NOMO-1 treated with DMSO at 0.1 percent for 48 hours (cell line): ENCODE results near the gene EPAS1.

Experiments
- DNase-seq: peaks from one replicate; lab custom pipeline; 2025; ENCODE audit not compliant: unreplicated experiment; lab: John Stamatoyannopoulos, UW

Gene EPAS1

DNA sequence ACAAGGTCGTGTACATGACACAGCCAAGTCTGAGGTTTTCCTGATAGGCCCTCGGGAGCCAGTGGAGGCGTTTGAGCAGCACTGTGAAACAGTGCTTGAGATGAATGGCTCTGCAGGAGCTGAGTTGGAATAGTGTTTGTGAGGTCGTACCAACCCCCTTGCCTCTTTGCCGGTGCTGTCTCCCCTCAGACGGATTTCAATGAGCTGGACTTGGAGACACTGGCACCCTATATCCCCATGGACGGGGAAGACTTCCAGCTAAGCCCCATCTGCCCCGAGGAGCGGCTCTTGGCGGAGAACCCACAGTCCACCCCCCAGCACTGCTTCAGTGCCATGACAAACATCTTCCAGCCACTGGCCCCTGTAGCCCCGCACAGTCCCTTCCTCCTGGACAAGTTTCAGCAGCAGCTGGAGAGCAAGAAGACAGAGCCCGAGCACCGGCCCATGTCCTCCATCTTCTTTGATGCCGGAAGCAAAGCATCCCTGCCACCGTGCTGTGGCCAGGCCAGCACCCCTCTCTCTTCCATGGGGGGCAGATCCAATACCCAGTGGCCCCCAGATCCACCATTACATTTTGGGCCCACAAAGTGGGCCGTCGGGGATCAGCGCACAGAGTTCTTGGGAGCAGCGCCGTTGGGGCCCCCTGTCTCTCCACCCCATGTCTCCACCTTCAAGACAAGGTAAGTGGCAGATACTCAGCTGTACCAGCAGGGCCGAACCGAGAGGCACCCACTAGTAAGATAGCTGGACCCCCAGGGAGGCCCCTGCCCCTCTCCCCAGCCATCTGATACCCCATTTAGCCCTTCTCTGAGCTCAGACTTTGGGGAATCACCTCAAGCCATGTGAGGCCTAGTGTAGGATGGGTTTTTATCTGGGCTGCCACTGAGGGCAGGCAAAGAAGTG is 83.1 kb downstream of the EPAS1 start:
- no peak for DNase-seq

DNA sequence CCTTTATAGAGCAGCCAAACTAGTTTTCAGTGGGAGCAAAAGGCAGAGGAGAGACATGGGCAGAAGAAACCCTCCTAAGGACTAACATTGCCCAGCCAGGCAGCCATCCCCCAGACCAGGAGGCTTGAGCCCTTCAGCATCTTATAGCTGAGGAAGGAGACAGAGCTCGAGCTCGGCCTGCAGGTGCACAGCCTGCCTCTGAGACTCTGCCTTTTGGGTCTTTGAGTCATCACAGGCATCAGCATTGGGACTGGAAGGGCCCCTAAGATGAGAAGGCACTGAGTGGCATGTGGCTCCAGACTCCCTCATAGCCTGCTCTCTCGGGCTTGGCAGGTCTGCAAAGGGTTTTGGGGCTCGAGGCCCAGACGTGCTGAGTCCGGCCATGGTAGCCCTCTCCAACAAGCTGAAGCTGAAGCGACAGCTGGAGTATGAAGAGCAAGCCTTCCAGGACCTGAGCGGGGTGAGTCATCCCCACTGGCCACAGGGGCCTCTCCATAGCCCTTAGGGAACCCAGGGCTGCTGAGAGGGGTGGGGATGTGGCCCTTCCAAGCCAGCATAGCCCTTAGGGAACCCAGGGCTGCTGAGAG is 84.1 kb downstream of the EPAS1 start:
- no peak for DNase-seq

DNA sequence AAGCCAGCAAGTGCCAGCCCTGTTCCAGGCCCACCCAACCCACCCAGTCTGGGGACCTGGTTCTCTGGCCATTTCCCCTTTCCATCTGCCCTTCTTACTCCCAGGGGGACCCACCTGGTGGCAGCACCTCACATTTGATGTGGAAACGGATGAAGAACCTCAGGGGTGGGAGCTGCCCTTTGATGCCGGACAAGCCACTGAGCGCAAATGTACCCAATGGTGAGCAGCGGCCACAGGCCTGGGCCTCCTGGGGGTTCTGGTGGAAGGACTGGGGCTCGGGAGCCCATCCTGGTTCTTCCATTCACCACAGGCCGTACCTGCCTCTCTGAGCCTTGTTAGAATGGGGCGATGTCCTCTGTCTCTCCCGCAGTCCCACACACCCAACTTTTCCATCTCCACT is 84.7 kb downstream of the EPAS1 start:
- no peak for DNase-seq

DNA sequence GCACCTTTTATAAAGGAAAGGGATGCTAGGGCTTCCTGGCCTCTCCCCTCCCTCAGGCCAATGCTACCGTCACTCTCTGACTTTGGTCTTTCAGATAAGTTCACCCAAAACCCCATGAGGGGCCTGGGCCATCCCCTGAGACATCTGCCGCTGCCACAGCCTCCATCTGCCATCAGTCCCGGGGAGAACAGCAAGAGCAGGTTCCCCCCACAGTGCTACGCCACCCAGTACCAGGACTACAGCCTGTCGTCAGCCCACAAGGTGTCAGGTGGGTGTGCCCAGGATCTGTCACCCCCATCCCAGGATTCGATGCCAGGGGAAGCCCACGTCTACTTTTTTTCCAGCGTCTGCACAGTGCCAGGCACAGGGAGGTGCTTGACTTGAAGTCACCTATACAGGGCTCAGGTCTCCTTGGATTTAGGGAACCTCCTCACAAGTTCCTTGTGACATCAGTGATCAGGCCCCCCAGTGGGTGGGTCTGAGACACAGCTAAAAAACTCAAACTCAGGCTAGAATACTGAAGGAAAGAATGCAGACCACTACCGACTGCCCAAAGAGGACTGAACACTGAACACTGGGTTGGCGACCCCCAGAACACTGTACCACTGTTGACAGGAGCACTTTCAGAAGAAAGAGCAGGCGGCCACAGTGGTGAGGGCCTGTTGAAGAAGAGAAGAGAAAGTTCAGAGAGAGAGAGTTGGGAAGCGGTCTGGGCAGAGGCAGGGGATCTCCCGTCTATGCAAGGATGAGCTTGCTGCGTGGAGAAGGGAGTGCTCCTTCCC is 85.3 kb downstream of the EPAS1 start:
- no peak for DNase-seq

DNA sequence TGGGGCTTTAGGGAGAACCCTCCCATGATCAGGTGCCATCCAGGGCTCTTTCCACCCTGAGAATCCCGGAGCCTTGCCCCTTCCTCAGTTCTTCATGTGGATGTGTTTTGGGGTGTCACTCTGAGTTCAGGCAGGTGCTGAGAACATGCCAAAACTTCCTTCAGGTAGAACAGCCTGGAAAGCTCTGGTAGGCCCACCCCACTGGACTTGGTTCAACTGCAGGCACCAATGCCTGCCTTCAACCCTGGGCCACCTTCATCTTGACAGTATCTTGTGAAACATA is 85.8 kb downstream of the EPAS1 start:
- DNase-seq = no peak

DNA sequence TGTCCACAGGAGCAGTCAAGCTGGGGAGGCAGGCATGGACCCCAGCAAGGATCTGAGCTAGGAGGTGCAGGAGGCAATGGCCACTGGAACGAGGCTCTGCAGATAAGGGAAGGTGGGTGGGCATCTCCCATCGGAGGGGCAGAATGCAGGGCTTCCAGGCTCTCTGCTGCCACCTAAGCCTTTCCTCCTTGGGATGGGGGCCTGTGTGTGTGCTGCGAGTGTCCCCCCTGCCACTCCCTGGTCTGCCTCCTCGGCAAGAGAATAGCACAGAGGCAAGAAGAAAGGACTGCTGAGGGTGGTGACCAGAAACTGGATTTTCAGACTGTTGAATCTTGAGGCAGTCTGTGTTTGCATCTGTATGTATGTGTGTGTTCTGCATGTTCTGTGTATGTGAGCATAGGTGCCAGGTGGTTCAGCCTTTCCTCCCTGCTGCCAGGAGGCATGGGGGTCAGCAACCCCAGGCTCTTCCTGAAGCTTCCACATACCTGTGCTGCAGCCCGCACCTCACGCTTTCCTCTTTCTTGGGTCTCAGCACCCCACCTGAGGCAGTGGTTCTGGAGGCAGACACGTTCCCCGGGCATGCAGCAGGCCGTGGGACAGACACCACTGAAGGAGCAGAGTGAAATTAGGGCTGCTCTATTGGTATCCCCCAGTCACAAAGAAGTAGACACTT is 86.7 kb downstream of the EPAS1 start:
- no peak for DNase-seq

DNA sequence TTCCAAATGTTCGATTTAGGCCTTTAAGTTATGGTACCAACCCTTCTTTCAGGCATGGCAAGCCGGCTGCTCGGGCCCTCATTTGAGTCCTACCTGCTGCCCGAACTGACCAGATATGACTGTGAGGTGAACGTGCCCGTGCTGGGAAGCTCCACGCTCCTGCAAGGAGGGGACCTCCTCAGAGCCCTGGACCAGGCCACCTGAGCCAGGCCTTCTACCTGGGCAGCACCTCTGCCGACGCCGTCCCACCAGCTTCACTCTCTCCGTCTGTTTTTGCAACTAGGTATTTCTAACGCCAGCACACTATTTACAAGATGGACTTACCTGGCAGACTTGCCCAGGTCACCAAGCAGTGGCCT is 87.2 kb downstream of the EPAS1 start:
- no peak for DNase-seq

DNA sequence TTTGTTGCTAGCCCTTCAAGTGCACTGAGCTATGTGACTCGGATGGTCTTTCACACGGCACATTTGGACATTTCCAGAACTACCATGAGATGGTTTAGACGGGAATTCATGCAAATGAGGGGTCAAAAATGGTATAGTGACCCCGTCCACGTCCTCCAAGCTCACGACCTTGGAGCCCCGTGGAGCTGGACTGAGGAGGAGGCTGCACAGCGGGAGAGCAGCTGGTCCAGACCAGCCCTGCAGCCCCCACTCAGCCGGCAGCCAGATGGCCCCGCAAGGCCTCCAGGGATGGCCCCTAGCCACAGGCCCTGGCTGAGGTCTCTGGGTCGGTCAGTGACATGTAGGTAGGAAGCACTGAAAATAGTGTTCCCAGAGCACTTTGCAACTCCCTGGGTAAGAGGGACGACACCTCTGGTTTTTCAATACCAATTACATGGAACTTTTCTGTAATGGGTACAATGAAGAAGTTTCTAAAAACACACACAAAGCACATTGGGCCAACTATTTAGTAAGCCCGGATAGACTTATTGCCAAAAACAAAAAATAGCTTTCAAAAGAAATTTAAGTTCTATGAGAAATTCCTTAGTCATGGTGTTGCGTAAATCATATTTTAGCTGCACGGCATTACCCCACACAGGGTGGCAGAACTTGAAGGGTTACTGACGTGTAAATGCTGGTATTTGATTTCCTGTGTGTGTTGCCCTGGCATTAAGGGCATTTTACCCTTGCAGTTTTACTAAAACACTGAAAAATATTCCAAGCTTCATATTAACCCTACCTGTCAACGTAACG is 88.8 kb downstream of the EPAS1 start:
- peak; percentile 82 for DNase-seq

DNA sequence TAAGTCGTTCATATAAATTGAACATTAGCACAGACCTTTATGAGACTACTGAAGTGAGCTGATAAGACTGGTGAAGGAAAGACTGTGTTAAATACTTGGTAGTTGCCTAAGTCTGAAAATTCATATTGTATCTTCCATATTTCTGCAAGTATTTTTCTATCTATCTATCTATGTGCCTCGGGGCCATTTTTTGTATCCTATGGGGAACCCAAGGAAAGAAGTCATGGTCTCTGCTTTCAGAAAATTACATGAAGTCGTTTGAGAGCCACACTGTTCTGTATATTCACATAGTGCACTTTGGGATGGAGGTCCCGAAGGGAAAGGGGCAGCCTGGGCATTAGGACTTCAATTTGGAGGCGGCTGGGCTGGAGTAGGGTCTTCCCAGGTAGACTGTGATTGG is 89.6 kb downstream of the EPAS1 start:
- no peak for DNase-seq

DNA sequence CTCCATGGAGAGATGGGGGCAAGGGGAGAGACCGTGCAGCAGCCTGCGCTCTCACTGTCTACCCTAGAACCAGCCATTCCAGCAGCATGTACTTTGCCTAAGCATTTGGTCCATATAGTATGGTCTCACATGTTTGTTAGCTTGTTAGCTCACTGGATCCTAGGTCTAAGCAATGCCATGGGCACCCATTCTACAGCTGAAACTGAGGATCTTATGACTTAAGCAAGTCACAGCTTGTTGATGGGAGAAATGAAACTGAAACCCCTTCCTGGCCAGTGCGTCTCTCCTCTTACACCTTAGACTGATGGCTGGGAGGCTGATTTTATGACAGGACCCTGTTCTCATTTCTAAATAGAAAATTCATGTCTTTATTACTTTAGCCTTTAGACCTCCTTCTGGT is 90.1 kb downstream of the EPAS1 start:
- peak; percentile 10 for DNase-seq

DNA sequence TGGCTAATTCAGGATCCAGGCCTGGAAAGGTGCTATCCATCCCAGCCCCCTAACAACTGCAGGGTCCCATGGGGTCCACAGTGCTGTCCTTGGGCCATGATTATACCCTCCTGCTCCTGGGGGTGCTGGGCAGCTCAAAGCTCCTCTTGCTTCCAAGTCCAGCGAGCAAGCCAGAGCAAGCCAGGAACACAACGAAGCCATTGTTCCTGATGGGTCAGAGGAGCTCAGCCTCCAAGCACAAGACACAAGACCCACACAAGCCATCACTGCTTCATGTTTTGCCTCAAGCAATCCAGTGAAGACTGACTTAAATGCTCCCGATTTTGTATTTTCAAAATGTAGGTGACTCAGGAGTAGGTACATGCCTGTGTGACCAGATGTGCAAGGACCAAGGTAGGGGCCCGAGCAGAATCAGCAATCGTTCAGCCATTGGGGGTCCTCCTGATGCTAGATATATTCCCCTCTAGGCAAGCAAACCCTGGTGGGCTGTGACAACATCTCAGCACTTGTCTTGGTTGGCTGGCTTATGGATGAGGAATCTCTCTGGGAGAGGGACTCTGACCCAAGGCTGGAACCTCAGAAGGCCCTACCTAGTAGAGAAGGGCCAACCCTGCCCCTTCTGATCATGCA is 90.8 kb downstream of the EPAS1 start:
- no peak for DNase-seq

DNA sequence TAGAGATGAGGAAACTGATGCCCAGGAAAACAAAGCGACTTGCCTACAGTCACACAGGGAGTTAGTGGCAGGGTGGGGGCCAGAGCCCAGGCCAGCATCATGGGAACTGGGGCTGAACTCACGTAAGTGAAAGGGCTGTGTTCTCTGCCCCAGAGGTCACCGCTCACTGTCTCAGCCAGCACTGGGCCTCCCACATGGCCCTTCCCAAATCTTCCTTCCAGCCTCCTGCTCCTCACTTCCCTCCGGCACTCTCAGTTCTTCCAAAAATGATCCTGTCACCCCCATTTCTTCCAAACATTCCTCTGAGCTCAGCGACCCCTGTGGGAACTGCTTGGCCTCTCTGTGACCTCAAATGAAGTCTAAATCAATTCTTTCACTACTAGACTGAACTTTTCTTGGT is 91.7 kb downstream of the EPAS1 start:
- no peak for DNase-seq

DNA sequence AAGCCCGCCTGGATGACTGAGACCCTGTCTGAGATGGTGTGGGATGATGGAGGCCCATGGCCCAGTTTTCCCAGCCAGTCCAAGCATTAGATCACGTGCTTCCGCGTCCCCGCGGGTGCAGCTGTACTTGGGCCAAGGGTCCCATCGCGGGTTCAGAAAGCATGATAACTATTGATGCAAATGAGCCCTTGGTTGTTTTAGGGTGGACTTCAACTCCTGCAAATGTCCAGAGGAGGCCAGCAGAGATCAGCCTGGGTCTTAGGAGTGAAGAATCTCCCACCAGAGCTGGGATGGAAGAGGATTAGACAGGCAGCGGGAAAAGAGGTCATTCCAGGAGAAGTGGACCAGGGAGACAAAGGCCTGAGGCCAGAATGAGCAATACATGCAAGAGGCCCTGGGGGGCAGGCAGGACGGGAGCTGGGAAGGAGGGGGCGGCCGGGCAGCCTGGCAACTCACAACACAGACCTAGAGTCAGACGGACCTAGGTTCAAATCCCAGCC is 92.3 kb downstream of the EPAS1 start:
- no peak for DNase-seq

DNA sequence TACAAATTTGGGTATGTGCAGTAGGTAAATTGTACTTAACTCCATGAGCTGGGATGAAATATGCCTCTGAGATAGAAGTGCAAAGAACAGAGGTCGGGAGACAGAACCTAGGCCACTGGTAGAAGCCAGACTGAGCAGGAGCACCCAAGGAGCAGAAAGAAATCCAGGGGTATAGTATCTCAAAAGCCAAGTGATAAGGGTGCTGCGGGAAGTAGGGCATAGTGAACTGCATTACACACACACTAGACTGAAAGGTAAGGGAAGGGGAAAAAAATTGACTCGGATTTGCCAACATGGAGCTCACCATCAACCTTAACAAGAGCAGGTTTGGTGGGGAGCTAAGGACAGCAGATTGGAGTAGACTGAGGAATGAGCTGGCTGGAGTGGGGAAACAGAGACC is 92.8 kb downstream of the EPAS1 start:
- no peak for DNase-seq

DNA sequence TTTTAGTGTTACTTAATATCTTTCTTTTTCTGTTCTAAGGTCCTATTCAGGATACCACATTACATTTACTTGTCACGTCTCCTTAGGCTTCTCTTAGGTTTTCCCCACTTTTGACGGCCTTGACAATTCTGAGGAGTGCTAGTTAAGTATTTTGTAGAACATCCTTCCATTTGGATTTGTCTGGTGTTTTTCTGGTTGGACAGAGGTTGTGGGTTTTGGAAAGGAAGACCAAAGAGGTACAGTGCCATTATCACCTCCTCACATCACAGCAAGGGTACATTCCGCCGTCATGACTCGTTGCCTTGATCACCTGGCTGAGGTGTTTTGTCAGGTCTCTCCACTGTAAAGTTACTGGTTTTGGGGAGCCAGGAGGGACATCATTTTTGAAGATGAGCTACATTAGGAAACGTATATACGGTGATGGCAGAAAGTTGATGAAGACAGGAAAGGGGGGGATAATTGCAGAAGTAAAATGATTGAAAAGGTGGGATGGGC is 93.7 kb downstream of the EPAS1 start:
- DNase-seq = no peak

DNA sequence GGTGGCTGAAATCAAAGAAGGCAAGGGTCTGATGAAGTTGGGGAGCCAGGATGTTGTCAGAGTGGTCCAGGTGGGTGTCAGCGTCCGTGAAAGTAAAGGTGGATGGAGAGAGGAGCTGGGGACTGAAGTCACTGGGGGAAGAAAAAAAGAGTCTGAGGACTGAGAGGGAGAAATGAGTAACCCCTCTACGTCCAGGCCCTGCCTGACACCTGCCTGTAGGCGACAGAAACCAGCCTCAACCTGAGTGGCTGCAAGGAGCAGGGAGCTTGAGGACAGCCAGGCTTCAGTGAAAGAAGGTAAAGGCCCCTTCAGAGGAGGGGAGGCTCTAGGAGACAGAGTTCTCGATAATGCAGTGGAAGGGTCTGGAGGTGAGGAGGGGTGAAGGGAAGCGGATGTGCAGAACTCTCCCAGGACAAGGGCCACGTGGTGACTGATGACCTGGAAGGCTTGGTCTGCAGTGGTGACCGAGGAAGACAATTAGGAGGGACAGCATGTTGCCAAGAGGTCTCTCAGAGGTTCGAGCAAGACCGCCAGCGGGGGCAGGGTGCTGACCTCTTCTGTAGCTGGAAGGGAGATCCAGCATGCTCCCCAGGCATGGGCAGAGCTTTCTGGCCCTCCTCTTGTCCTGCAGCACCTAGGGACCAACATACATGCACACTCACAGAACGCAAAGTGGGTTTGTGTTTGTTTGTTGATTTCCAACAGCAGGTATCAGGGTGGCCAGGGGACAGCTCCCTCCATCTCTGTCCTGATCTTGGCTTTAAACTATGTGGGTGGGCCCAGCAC is 95.5 kb downstream of the EPAS1 start:
- no peak for DNase-seq

DNA sequence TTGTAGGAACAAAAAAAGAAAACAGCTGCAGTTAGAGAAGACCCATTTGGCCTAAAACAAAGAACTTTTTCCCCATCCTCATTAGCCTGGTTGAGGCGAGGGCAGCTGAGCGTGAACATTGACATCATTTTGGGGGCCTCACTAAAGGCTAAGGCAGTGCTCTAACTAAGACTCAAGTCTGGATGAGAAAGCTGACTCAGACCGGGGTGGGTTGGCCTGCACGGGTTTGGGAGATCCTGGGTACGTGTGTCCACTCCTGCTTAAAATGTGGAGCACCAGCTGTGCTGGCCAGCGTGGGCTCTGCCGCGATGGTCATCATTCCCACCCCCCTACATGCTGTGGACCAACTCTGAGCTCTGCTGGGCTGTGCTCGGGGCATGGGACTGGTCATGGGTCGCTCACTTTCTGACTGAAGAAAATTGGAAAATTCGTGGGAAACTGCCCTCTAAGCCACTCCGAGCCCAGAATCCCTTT is 96.2 kb downstream of the EPAS1 start:
- no peak for DNase-seq

DNA sequence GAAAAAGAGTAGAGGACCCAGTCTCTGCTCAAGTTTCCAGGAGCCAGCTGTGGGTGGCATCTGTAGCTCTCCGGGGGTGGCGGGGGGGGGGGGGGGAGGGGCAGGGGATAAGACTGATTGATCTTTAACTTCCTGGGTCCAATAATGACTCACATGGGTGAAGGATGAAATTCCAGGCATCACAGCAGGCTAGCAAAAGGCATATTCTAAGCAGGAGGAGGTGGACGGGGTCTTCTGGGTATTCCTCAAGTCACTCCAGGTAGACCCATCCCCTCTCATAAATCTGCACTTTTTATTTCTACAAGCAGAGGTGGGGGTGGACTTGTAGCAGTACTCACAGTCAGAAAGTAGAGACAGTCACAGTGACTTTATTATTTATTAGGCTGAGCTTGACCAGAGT is 96.7 kb downstream of the EPAS1 start:
- DNase-seq = no peak
